OCI-LY3 (cell line): ENCODE results near the gene CUL9.

Experiments used
- H2AFZ ChIP-seq: fragments of 200-600, 300-600 bp; shearing (Covaris generic); 2 replicates; pipeline ENCODE4 v1.6.0; 2014; ENCODE audit warnings: antibody characterized with exemption, low read depth, low read length
- H3K27ac ChIP-seq: fragments of 200-600, 300-600 bp; sonication (generic); 2 replicates; pipeline ENCODE4 v1.5.1; 2014; ENCODE audit warnings: mild to moderate bottlenecking, low read length, moderate library complexity, mixed read lengths
- H3K27me3 ChIP-seq: fragments of 200-600, 300-600 bp; sonication (generic); 2 replicates; pipeline ENCODE4 v1.6.1; 2014; ENCODE audit warnings: low read depth, low read length, mixed read lengths
- H3K36me3 ChIP-seq: fragments of 200-600, 300-600 bp; sonication (generic); replicated peaks from 2 replicates; pipeline ENCODE3; 2014; ENCODE audit warnings: low read depth, low read length, mixed read lengths
- H3K4me1 ChIP-seq: fragments of 300-600, 200-600 bp; sonication (generic); 2 replicates; pipeline ENCODE4 v1.6.1; 2014; ENCODE audit warnings: low read length, mixed read lengths
- H3K4me2 ChIP-seq: fragments of 200-600, 300-600 bp; sonication (generic); 2 replicates; pipeline ENCODE4 v1.6.1; 2014; ENCODE audit warnings: low read length, mixed read lengths
- H3K4me3 ChIP-seq: fragments of 300-600, 200-600 bp; sonication (generic); 2 replicates; pipeline ENCODE4 v1.5.1; 2014; ENCODE audit warnings: antibody characterized with exemption, mild to moderate bottlenecking, low read length, moderate library complexity
- H3K79me2 ChIP-seq: fragments of 300-600, 200-600 bp; shearing (Covaris generic); 2 replicates; pipeline ENCODE4 v1.6.1; 2014; ENCODE audit warnings: mild to moderate bottlenecking, low read length, mixed read lengths
- H3K9ac ChIP-seq: fragments of 300-600, 200-600 bp; shearing (Covaris generic); 2 replicates; pipeline ENCODE4 v1.6.0; 2014; ENCODE audit warnings: mild to moderate bottlenecking, low read length, moderate library complexity
- H3K9me3 ChIP-seq: fragments of 200-600, 300-600 bp; shearing (Covaris generic); 2 replicates; pipeline ENCODE4 v1.6.1; 2014; ENCODE audit warnings: low read length, mixed read lengths; ENCODE audit not compliant: insufficient read depth
- H4K20me1 ChIP-seq: fragments of 200-600, 300-600 bp; sonication (generic); 2 replicates; pipeline ENCODE4 v1.6.1; 2016; ENCODE audit warnings: low read length, mixed read lengths; ENCODE audit not compliant: insufficient read depth
- EZH2phosphoT487 ChIP-seq: fragments of 200-600 bp; shearing (Covaris generic); IDR thresholded peaks from 2 replicates; pipeline ENCODE4 v1.6.1; 2018; ENCODE audit warnings: antibody characterized with exemption, mixed run types, low read depth
- TF ChIP-seq, protein P1 (sequence below): fragments of 200-600, 300-600 bp; sonication (generic); IDR thresholded peaks from 2 replicates; pipeline ENCODE4 v1.5.1; 2014; ENCODE audit warnings: antibody characterized with exemption, low read length, low read depth

The CUL9 gene

GRCh38 chr6:43240950-43241349 lies 59.0 kb downstream of the CUL9 start:
- H3K27me3 ChIP-seq, result peaks cover 21% of the 10 kb centered on the region
- no peaks in the 10 kb centered on the region for H3K36me3 ChIP-seq
- H2AFZ ChIP-seq, result no peak overlapping the region
- no peaks in the 10 kb centered on the region for H4K20me1 ChIP-seq
- no peak overlapping the region for H3K4me2 ChIP-seq
- no peak overlapping the region for H3K27ac ChIP-seq
- H3K9me3 ChIP-seq, result peaks cover 3% of the 10 kb centered on the region; the same call in 1 of the 2 replicates
- peaks cover 10% of the 10 kb centered on the region for H3K4me1 ChIP-seq
- H3K79me2 ChIP-seq, result no peaks in the 10 kb centered on the region
- H3K9ac ChIP-seq, result no peak overlapping the region
- no peak overlapping the region for H3K4me3 ChIP-seq
- TF ChIP-seq, protein P1, sequence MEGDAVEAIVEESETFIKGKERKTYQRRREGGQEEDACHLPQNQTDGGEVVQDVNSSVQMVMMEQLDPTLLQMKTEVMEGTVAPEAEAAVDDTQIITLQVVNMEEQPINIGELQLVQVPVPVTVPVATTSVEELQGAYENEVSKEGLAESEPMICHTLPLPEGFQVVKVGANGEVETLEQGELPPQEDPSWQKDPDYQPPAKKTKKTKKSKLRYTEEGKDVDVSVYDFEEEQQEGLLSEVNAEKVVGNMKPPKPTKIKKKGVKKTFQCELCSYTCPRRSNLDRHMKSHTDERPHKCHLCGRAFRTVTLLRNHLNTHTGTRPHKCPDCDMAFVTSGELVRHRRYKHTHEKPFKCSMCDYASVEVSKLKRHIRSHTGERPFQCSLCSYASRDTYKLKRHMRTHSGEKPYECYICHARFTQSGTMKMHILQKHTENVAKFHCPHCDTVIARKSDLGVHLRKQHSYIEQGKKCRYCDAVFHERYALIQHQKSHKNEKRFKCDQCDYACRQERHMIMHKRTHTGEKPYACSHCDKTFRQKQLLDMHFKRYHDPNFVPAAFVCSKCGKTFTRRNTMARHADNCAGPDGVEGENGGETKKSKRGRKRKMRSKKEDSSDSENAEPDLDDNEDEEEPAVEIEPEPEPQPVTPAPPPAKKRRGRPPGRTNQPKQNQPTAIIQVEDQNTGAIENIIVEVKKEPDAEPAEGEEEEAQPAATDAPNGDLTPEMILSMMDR, result no peak
- no peak for TF ChIP-seq EZH2phosphoT487

- Histone ChIP-seq H3K36me3 (no peaks in the 10 kb centered on the region), H3K4me1 (peaks cover 15% of the 10 kb centered on the region), H3K9me3 (peaks cover 3% of the 10 kb centered on the region; the same call in 1 of the 2 replicates), H3K79me2 (no peaks in the 10 kb centered on the region), H4K20me1 (no peaks in the 10 kb centered on the region), H3K4me3 (no peak overlapping the region), H3K27me3 (peaks cover 21% of the 10 kb centered on the region), H2AFZ (no peak overlapping the region), H3K4me2 (no peak overlapping the region), H3K27ac (no peak overlapping the region), H3K9ac (no peak overlapping the region)
- TF ChIP-seq, protein P1, result no peak
- no peak for TF ChIP-seq EZH2phosphoT487
These were observed 59.5 kb downstream of the CUL9 start for GRCh38 chr6:43241446-43241845.

GRCh38 chr6:43242908-43243663 lies 61.1 kb downstream of the CUL9 start, which contains the start of gene TTBK1:
Gene TTBK1, plus strand, starts transcription at chr6:43243481. Its CDS starts 3,180 bp downstream, at chr6:43246661.
- Histone ChIP-seq H3K27ac (no peak within 1 kb of the TSS), H3K27me3 (peaks cover 15% of the 10 kb centered on the region), H3K36me3 (no peaks in the 10 kb centered on the region), H3K4me2 (no peak within 1 kb of the TSS), H3K79me2 (no peaks in the 10 kb centered on the region), H3K9me3 (peaks cover 3% of the 10 kb centered on the region; the same call in 1 of the 2 replicates), H2AFZ (no peak within 1 kb of the TSS), H3K4me3 (no peak within 1 kb of the TSS), H3K9ac (no peak within 1 kb of the TSS), H4K20me1 (no peaks in the 10 kb centered on the region), H3K4me1 (peaks cover 22% of the 10 kb centered on the region)
- TF ChIP-seq, protein P1, result no peak
- TF ChIP-seq EZH2phosphoT487, result no peak

GRCh38 chr6:43243664-43244321 lies 61.8 kb downstream of the CUL9 start:
- no peaks in the 10 kb centered on the region for H4K20me1 ChIP-seq
- H3K9me3 ChIP-seq, result peaks cover 3% of the 10 kb centered on the region; the same call in 1 of the 2 replicates
- peaks cover 17% of the 10 kb centered on the region for H3K27me3 ChIP-seq
- TF ChIP-seq, protein P1, result no peak
- no peak for TF ChIP-seq EZH2phosphoT487
- H2AFZ ChIP-seq, result no peak overlapping the region
- no peak overlapping the region for H3K4me2 ChIP-seq
- H3K79me2 ChIP-seq, result no peaks in the 10 kb centered on the region
- no peak overlapping the region for H3K4me3 ChIP-seq
- peaks cover 23% of the 10 kb centered on the region for H3K4me1 ChIP-seq
- no peak overlapping the region for H3K27ac ChIP-seq
- no peak overlapping the region for H3K9ac ChIP-seq
- H3K36me3 ChIP-seq, result no peaks in the 10 kb centered on the region
